ENCODE measurements around the gene ACTA2. TPM values are rescaled to one million over a fixed set of nuclear protein-coding genes. Genes with fewer than 3 reads are reported as not detected.

ACTA2 gene
- total RNA-seq, 2 experiments from 2014 or later: 8.5 to 10.2 TPM

DNA sequence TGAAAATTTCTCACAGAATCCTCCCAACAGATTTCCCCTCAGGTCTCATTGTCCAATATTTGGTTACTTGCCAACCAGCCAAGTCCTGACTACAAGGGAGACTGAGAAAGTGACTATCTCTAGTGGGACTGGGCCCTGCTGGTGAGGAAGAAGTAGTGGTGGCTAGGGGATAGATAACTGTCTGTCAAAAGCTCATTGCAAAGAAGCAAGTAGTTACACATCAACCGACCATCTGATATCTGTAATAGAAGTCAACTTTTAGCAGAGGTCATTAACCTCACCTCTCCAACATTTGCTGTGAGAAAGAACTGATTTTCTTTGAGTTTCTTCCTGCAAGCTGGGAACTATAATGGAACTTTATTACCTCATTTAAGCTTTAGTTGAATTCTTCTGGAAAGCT is 57.3 kb downstream of the ACTA2 start:
- ChIA-PET POLR2A (no interaction called here), CTCF (interaction anchor here (0.6 to 3.7 kb wide), 7 partner anchors 11 to 107 kb away, joined by 3 to 18 read pairs (median 3); partner anchors contain the start of gene STAMBPL1)
- no peaks in the 10 kb centered on the region for H3K9me3 Mint-ChIP-seq (ENCODE audit: low read depth)
- H3K36me3 Mint-ChIP-seq (ENCODE audit: low read depth): peaks cover 21% of the 10 kb centered on the region
- no peak for ATAC-seq
- H3K4me1 Mint-ChIP-seq: peaks cover 61% of the 10 kb centered on the region
- no peaks in the 10 kb centered on the region for H3K27me3 Mint-ChIP-seq
- no peak for DNase-seq
- intact Hi-C loops (cut with DNase I, micrococcal nuclease): no loop called here
- no peak overlapping the region for H3K4me3 Mint-ChIP-seq
- H3K27ac Mint-ChIP-seq: no peak overlapping the region

DNA sequence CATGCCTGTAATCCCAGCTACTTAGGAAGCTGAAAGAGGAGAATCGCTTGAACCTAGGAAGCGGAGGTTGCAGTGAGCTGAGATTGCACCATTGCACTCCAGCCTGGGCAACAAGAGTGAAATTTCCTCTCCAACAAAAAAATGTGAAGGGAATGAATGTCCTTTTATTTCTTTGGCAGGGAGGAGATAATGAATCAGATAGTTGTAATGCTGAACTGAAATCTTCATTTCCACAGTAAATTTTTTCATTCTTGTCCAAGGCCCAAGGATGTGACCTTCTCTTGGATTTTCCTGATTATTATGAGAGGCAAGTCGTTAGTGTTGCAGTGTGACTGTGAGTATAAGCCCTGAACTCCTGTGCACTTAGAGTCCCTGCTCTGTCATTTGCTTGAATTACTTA is 59.0 kb downstream of the ACTA2 start:
- no peaks in the 10 kb centered on the region for H3K9me3 Mint-ChIP-seq (ENCODE audit: low read depth)
- DNase-seq (no peak), ATAC-seq (no peak)
- peaks cover 17% of the 10 kb centered on the region for H3K36me3 Mint-ChIP-seq (ENCODE audit: low read depth)
- intact Hi-C loops (cut with DNase I, micrococcal nuclease): no loop called here
- ChIA-PET CTCF (interaction anchor here (1.1 to 3.7 kb wide), 3 partner anchors 9 to 41 kb away, joined by 4 to 18 read pairs (median 5); no protein-coding TSS in a partner anchor), POLR2A (no interaction called here)
- no peak overlapping the region for H3K27ac Mint-ChIP-seq
- H3K4me3 Mint-ChIP-seq: no peak overlapping the region
- H3K27me3 Mint-ChIP-seq: no peaks in the 10 kb centered on the region
- peaks cover 64% of the 10 kb centered on the region for H3K4me1 Mint-ChIP-seq

DNA sequence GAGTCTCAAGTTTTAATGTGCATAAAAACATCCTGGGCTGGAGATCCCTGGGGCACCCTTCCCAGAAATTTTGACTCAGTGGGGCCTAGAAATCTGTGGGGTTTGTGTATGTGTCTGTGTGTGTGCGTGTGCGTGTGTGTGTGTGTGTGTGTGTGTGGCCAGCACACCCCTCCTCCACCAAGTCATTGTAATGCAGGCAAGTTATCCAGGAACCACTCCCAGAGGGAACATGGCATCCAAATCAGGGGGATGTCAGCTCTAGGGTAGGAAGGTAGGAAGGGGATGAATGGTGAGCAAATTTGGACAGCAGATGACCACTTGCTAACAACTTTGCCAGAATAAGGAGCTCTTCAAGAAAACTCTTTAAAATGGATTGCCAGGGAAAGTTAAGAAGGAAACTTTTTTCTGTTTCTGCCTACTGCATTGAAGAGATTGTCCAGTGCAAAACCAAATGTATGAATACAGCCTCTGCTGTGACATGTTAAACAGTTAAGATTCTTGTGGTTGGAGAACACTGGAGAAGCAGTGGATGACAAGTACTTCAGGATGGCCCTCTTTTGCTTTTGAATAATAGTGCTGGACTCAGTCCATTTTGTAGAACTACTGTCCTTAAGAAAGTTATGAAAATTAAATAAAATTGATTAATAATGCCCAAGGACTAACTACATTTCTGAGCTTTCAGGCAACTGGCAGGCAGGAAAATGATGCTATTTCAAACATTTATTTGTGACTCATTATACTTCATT is 60.2 kb downstream of the ACTA2 start:
- ChIA-PET CTCF (interaction anchor here (0.6 to 6.8 kb wide), 5 partner anchors 8 to 147 kb away, joined by 3 to 43 read pairs (median 4); no protein-coding TSS in a partner anchor), POLR2A (no interaction called here)
- H3K36me3 Mint-ChIP-seq (ENCODE audit: low read depth): peaks cover 19% of the 10 kb centered on the region
- intact Hi-C loops (cut with DNase I, micrococcal nuclease): no loop called here
- H3K9me3 Mint-ChIP-seq (ENCODE audit: low read depth): no peaks in the 10 kb centered on the region
- H3K27ac Mint-ChIP-seq: no peak overlapping the region
- peaks cover 64% of the 10 kb centered on the region for H3K4me1 Mint-ChIP-seq
- H3K27me3 Mint-ChIP-seq: no peaks in the 10 kb centered on the region
- ATAC-seq (no peak), DNase-seq (no peak)
- H3K4me3 Mint-ChIP-seq: no peak overlapping the region

DNA sequence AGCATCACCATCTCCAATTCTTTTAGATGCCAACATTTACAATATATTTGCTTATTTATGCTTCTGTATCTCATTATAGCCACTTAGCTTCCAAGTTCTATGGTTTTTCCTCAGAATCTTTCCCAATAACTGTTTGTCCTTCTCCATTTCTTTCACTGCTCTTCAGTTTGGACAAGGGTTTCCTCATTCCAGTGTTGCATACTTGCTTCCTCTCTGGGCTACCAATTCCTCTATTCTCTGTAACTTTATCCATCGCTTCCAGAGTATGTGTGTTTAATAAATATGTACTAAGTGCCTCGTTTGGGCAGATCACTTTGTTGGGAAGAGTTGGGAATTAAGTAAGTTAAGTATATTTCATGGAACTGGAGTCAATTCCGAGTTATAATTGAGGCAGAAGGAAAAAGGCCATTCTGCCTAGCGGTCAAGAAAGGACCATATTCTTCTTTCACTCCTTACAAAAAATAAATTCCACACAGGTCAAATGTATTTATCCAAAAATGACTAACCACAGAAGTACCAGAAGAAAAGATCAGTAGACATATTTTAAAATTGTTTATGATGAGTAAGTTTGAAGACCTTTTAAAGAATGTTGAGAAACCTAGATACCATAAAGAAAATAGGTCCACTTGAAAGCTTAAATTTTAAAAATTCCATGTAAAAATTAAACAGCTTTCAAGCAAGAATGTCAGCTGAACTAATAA is 61.7 kb downstream of the ACTA2 start:
- no peak for ATAC-seq
- H3K9me3 Mint-ChIP-seq (ENCODE audit: low read depth): no peaks in the 10 kb centered on the region
- ChIA-PET POLR2A (no interaction called here), CTCF (interaction anchor here (6.8 kb wide), 1 partner anchor 10 kb away, joined by 43 read pairs; no protein-coding TSS in a partner anchor)
- H3K4me1 Mint-ChIP-seq: peaks cover 61% of the 10 kb centered on the region
- no peak overlapping the region for H3K4me3 Mint-ChIP-seq
- peaks cover 16% of the 10 kb centered on the region for H3K36me3 Mint-ChIP-seq (ENCODE audit: low read depth)
- H3K27ac Mint-ChIP-seq: no peak overlapping the region
- H3K27me3 Mint-ChIP-seq: no peaks in the 10 kb centered on the region
- intact Hi-C loops (cut with DNase I, micrococcal nuclease): no loop called here
- no peak for DNase-seq

DNA sequence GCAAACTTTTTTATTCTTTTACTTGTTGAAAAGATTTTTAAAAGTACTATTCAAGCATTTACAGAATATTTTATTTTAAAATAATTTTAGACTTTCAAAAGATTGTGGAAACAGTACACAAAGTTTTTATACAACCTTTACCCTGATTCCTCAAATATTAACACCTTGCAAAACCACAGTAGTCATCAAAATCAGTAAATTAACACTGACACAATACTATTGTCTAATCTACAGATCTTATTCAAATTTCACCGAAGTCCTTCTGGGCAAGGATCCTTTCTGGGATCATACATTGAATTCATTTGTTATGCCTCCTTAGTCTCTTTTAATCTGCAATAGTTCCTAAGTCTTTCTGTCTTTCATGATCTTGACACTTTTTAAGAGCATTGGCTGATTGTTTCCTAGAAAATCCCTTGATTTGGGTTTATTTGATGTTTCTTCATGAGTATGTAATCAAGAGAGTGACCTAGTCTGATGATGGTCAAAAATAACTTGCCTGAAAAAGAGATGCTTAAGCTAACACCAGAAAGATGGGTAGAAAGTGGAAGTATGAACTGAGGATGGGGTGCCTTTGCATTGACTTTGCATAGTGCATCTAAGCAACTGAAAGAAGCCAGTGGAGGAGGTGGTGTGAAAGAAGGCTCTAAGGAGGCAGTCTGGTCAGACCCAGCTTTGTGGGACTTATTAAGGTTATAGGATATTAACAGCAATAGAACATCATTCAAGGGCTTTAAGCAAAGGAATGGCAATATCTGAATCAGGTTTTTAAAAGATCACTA is 62.8 kb downstream of the ACTA2 start:
- Mint-ChIP-seq H3K4me1 (peaks cover 66% of the 10 kb centered on the region), H3K27ac (no peak overlapping the region), H3K9me3 (ENCODE audit: low read depth) (no peaks in the 10 kb centered on the region), H3K36me3 (ENCODE audit: low read depth) (peaks cover 13% of the 10 kb centered on the region), H3K27me3 (no peaks in the 10 kb centered on the region), H3K4me3 (no peak overlapping the region)
- CTCF ChIA-PET: interaction anchor here (1.0 to 6.8 kb wide), 3 partner anchors 11 to 43 kb away, joined by 3 to 43 read pairs (median 4); no protein-coding TSS in a partner anchor
- ATAC-seq (no peak), DNase-seq (no peak)
- POLR2A ChIA-PET: no interaction called here
- intact Hi-C loops (cut with DNase I, micrococcal nuclease): loop anchor here in 1 of 2 experiments (10.0 kb wide), 1 partner anchor 525 kb away; the partner anchor contains the start of gene IFIT5

DNA sequence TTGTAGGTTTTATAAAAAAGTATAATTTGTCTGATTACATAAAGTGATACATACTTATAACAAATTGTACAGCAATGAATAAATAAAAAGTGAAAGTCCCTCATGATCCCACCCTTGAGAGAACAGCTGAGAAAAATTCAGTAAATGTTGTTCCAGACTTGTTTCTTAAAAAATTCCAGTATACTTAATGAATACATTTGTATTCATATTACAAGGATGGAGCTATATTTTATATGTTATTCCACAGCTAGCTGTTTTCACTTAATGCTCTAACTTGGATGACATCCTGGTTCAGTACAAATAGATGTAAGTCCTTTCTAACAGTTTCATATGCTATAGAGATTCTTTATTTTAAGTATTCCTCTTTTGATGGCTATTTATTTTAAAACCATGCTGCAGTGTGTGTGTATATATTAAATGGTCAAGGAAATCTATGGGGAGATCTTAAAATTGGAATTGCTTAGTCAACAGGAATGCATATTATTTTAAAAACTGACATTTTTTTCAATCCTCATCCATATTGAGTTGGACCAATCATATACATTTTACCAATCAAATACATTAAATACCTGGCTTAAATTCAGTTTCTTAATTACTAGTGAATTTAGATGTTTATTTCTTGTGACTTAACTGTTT is 63.6 kb downstream of the ACTA2 start:
- Mint-ChIP-seq H3K36me3 (ENCODE audit: low read depth) (peaks cover 10% of the 10 kb centered on the region), H3K9me3 (ENCODE audit: low read depth) (no peaks in the 10 kb centered on the region), H3K27ac (no peak overlapping the region), H3K4me3 (no peak overlapping the region), H3K27me3 (no peaks in the 10 kb centered on the region), H3K4me1 (peaks cover 70% of the 10 kb centered on the region)
- intact Hi-C loops (cut with DNase I, micrococcal nuclease): loop anchor here in 1 of 2 experiments (10.0 kb wide), 1 partner anchor 526 kb away; the partner anchor contains the start of gene IFIT5
- ChIA-PET POLR2A (no interaction called here), CTCF (interaction anchor here (0.6 to 6.8 kb wide), 6 partner anchors 12 to 802 kb away, joined by 3 to 43 read pairs (median 4); no protein-coding TSS in a partner anchor)
- no peak for ATAC-seq
- no peak for DNase-seq

DNA sequence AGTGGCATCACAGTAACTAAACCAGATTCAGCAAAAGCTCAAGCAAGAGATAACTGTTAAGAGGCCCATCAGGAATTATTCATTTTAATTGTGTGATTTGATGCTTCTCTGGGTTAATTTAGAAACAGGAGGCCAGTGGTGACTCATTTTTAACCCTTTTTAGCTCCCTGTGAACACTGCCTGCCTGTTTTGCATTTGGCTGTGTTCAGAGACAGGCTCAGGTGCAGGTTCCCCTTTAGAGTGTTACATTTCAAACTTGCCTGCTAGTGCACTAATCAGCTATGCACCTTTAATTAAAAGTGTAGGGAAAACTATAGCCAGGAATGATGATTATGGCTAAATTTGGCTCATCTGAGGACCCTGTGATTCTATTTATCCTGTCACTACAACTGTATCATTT is 66.0 kb downstream of the ACTA2 start:
- intact Hi-C loops (cut with DNase I, micrococcal nuclease): loop anchor here (2.0 to 10.0 kb wide), 2 partner anchors 22 to 528 kb away; partner anchors contain the start of gene IFIT5 (in 1 of the 2)
- H3K27me3 Mint-ChIP-seq: no peaks in the 10 kb centered on the region
- H3K4me3 Mint-ChIP-seq: no peak overlapping the region
- ChIA-PET CTCF (interaction anchor here (1.1 to 6.8 kb wide), 8 partner anchors 8 to 54 kb away, joined by 3 to 43 read pairs (median 5); no protein-coding TSS in a partner anchor), POLR2A (no interaction called here)
- H3K9me3 Mint-ChIP-seq (ENCODE audit: low read depth): no peaks in the 10 kb centered on the region
- ATAC-seq (peak; percentile 93), DNase-seq (peak; percentile 49)
- peaks cover 20% of the 10 kb centered on the region for H3K36me3 Mint-ChIP-seq (ENCODE audit: low read depth)
- peaks cover 86% of the 10 kb centered on the region for H3K4me1 Mint-ChIP-seq
- H3K27ac Mint-ChIP-seq: no peak overlapping the region

Other genes starting within 250 kb of the ACTA2 start
- not detected for gene LIPK, start 246.5 kb downstream of the ACTA2 start, total RNA-seq
- gene LIPN, start 192.8 kb downstream of the ACTA2 start, total RNA-seq: not detected
- gene LIPM, start 150.0 kb downstream of the ACTA2 start, total RNA-seq: not detected
- gene ANKRD22, start 100.9 kb downstream of the ACTA2 start, total RNA-seq: under 1 TPM; 0.37 TPM
- 10 to 100 TPM; 36.6 to 40.2 TPM for gene STAMBPL1, start 72.5 kb downstream of the ACTA2 start, total RNA-seq
- gene FAS, start 38.0 kb upstream of the ACTA2 start, total RNA-seq: 10 to 100 TPM; 34.1 to 34.9 TPM

All from activated CD4-positive, alpha-beta T cell treated with anti-CD3 and anti-CD28 coated beads for 36 hours (primary cell).